ENCODE data around the gene KLHL30.

KLHL30 gene

GRCh38 chr2:238102865-238103264 is 35.6 kb upstream of the KLHL30 start:
- H3K36me3 ChIP-seq (replicated peaks; ENCODE audit: insufficient read depth, low read length): no peaks in the 10 kb centered on the region
- no peak overlapping the region for H3K9ac ChIP-seq (ENCODE audit: low read length)
- no peaks in the 10 kb centered on the region for H3K9me3 ChIP-seq (replicated peaks; ENCODE audit: insufficient read depth, low read length)
- no peaks in the 10 kb centered on the region for H3K79me2 ChIP-seq (ENCODE audit: low read length)
- DNase-seq: no peak
- no peak overlapping the region for H3K27ac ChIP-seq (ENCODE audit: low read length)
- H3K4me3 ChIP-seq (ENCODE audit: low read length): no peak overlapping the region
- H3K4me1 ChIP-seq (ENCODE audit: low read length): no peaks in the 10 kb centered on the region
- H3K9me2 ChIP-seq (replicated peaks; ENCODE audit: insufficient read depth, low read length): no peaks in the 10 kb centered on the region
- H3K27me3 ChIP-seq (replicated peaks; ENCODE audit: insufficient read depth, low read length): no peaks in the 10 kb centered on the region
- H3K4me2 ChIP-seq (ENCODE audit: low read depth, low read length): no peak overlapping the region
- H3F3A ChIP-seq (ENCODE audit: insufficient read depth, low read length): no peaks in the 10 kb centered on the region
- TF ChIP-seq, protein P1, sequence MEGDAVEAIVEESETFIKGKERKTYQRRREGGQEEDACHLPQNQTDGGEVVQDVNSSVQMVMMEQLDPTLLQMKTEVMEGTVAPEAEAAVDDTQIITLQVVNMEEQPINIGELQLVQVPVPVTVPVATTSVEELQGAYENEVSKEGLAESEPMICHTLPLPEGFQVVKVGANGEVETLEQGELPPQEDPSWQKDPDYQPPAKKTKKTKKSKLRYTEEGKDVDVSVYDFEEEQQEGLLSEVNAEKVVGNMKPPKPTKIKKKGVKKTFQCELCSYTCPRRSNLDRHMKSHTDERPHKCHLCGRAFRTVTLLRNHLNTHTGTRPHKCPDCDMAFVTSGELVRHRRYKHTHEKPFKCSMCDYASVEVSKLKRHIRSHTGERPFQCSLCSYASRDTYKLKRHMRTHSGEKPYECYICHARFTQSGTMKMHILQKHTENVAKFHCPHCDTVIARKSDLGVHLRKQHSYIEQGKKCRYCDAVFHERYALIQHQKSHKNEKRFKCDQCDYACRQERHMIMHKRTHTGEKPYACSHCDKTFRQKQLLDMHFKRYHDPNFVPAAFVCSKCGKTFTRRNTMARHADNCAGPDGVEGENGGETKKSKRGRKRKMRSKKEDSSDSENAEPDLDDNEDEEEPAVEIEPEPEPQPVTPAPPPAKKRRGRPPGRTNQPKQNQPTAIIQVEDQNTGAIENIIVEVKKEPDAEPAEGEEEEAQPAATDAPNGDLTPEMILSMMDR (IDR thresholded peaks at IDR 0.05; ENCODE audit: low read length): no peak
- no peak for TF ChIP-seq EZH2 (optimal IDR thresholded peaks at IDR 0.05; ENCODE audit: low read depth, low read length)
- no peak for TF ChIP-seq EZH2phosphoT487 (IDR thresholded peaks at IDR 0.05; ENCODE audit: low read length)
- no peak overlapping the region for H2AFZ ChIP-seq (ENCODE audit: low read length)
- no peaks in the 10 kb centered on the region for H4K20me1 ChIP-seq (ENCODE audit: insufficient read depth, low read length)

DNA sequence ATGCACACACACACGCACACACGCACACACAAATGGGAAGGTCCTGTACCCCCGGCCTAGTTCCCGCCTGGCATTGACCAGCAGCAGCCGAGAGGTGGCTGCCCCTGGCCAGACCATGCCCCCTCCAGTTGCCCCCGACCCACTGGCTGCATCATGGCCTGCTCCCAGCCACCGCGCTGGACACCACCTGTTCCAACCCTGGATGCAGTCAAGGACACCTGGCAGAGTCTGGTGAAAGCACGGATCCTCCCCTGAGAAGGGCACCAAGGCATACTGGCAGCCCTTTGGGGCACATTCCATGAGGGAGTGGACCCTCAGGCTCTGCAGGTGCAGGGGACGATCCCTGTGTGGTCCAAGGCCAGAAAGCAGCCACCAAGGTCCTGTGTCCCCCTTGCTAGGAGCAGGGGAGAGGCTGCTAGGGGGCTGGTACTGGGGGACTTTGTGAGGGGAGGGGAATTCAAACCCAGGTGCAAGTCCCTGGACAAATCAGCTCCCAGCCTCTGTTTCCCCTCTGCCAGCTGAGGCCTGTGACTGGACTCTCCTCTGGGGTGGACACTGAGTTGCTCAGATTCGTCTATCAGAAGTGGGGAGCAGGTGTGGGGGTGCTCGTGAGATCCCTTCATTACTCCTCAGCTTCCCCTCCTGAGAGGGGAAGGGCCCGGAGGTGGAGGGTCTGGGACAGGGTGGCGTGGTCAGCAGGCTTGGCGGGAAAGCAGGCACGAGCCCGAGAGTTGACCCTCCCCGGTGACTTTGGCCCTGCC is 34.8 kb upstream of the KLHL30 start:
- H3K36me3 ChIP-seq (replicated peaks; ENCODE audit: insufficient read depth, low read length): no peaks in the 10 kb centered on the region
- H3K9me2 ChIP-seq (replicated peaks; ENCODE audit: insufficient read depth, low read length): no peaks in the 10 kb centered on the region
- no peak for DNase-seq
- H3K4me2 ChIP-seq (ENCODE audit: low read depth, low read length): no peak overlapping the region
- no peaks in the 10 kb centered on the region for H3K27me3 ChIP-seq (replicated peaks; ENCODE audit: insufficient read depth, low read length)
- H2AFZ ChIP-seq (ENCODE audit: low read length): no peak overlapping the region
- no peak overlapping the region for H3K9ac ChIP-seq (ENCODE audit: low read length)
- H3F3A ChIP-seq (ENCODE audit: insufficient read depth, low read length): no peaks in the 10 kb centered on the region
- H3K9me3 ChIP-seq (replicated peaks; ENCODE audit: insufficient read depth, low read length): no peaks in the 10 kb centered on the region
- TF ChIP-seq, protein P1 (IDR thresholded peaks at IDR 0.05; ENCODE audit: low read length): no peak
- TF ChIP-seq EZH2phosphoT487 (IDR thresholded peaks at IDR 0.05; ENCODE audit: low read length) (no peak), EZH2 (optimal IDR thresholded peaks at IDR 0.05; ENCODE audit: low read depth, low read length) (no peak)
- no peaks in the 10 kb centered on the region for H4K20me1 ChIP-seq (ENCODE audit: insufficient read depth, low read length)
- H3K4me1 ChIP-seq (ENCODE audit: low read length): no peaks in the 10 kb centered on the region
- H3K27ac ChIP-seq (ENCODE audit: low read length): no peak overlapping the region
- H3K79me2 ChIP-seq (ENCODE audit: low read length): no peaks in the 10 kb centered on the region
- H3K4me3 ChIP-seq (ENCODE audit: low read length): no peak overlapping the region

DNA sequence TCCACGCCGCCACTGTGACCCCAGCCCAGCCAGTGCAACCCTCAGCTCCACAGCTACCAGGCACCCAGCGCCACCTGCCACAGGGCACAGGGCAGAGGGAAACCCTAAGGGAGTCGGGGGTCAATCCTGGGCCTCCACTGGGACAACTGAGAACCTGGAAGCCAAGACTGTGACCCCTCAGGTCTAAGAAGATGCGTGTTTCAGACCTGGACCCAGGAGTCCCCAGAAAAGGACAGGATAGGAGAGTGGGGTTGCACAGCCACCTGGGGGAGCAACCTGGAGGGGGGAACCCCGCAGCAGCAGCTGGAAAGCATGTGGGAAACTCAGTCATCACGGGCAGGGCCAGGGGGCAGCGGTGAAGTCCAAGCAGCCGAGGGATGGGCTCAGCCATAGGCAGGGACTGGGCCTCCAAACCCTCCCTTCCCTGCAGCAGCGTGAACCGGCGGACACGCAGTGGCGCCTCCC is 34.2 kb upstream of the KLHL30 start:
- Histone ChIP-seq H2AFZ (ENCODE audit: low read length) (no peak overlapping the region), H3F3A (ENCODE audit: insufficient read depth, low read length) (no peaks in the 10 kb centered on the region), H3K27ac (ENCODE audit: low read length) (no peak overlapping the region), H3K27me3 (replicated peaks; ENCODE audit: insufficient read depth, low read length) (no peaks in the 10 kb centered on the region), H3K4me2 (ENCODE audit: low read depth, low read length) (no peak overlapping the region), H4K20me1 (ENCODE audit: insufficient read depth, low read length) (no peaks in the 10 kb centered on the region), H3K4me3 (ENCODE audit: low read length) (no peak overlapping the region), H3K9me2 (replicated peaks; ENCODE audit: insufficient read depth, low read length) (no peaks in the 10 kb centered on the region), H3K9me3 (replicated peaks; ENCODE audit: insufficient read depth, low read length) (no peaks in the 10 kb centered on the region), H3K9ac (ENCODE audit: low read length) (no peak overlapping the region), H3K79me2 (ENCODE audit: low read length) (no peaks in the 10 kb centered on the region), H3K4me1 (ENCODE audit: low read length) (peaks cover 5% of the 10 kb centered on the region), H3K36me3 (replicated peaks; ENCODE audit: insufficient read depth, low read length) (no peaks in the 10 kb centered on the region)
- TF ChIP-seq EZH2phosphoT487 (IDR thresholded peaks at IDR 0.05; ENCODE audit: low read length): no peak
- TF ChIP-seq, protein P1 (IDR thresholded peaks at IDR 0.05; ENCODE audit: low read length): no peak
- no peak for TF ChIP-seq EZH2 (optimal IDR thresholded peaks at IDR 0.05; ENCODE audit: low read depth, low read length)
- DNase-seq: no peak
